ENCODE data around the gene AQP3.
"Not testable (repeated sequence)": the region's sequence is repeated elsewhere in the genome, so short reads cannot be mapped to it uniquely, and the experiment has no call there.

AQP3 gene

GRCh38 chr9:33446946-33447798 lies at the start of gene AQP3:
Gene AQP3 (minus strand): TSS chr9:33447593. CDS start chr9:33447530, 63 bp downstream.
- DNase-seq: peak; percentile 52

- DNase-seq: not testable (repeated sequence)
These were observed 46.4 kb upstream of the AQP3 start for GRCh38 chr9:33493819-33494218.

GRCh38 chr9:33489066-33489465 lies 41.7 kb upstream of the AQP3 start:
- DNase-seq: no peak

GRCh38 chr9:33485312-33485711 lies 37.9 kb upstream of the AQP3 start:
- DNase-seq: not testable (repeated sequence)

GRCh38 chr9:33480976-33481375 lies 33.6 kb upstream of the AQP3 start:
- no peak for DNase-seq

GRCh38 chr9:33480106-33480505 lies 32.7 kb upstream of the AQP3 start:
- DNase-seq: no peak

GRCh38 chr9:33476503-33476902 lies 29.1 kb upstream of the AQP3 start:
- no peak for DNase-seq

GRCh38 chr9:33475357-33475756 lies 28.0 kb upstream of the AQP3 start:
- DNase-seq: no peak

- DNase-seq: peak; percentile 99
These were observed 26.4 kb upstream of the AQP3 start, which contains the start of gene NOL6 for GRCh38 chr9:33473643-33474352. Gene NOL6 (minus strand): TSS chr9:33473924. CDS start chr9:33473842, 82 bp downstream.

GRCh38 chr9:33472881-33473615 lies 25.7 kb upstream of the AQP3 start:
- DNase-seq: no peak

- no peak for DNase-seq
These were observed 24.9 kb upstream of the AQP3 start for GRCh38 chr9:33472171-33472880.

- no peak for DNase-seq
These were observed 24.0 kb upstream of the AQP3 start for GRCh38 chr9:33471361-33471760.

GRCh38 chr9:33469891-33470290 lies 22.5 kb upstream of the AQP3 start:
- DNase-seq: no peak

- DNase-seq: no peak
These were observed 21.6 kb upstream of the AQP3 start for GRCh38 chr9:33468797-33469621.

GRCh38 chr9:33468215-33468730 lies 20.9 kb upstream of the AQP3 start:
- no peak for DNase-seq

- DNase-seq: no peak
These were observed 20.1 kb upstream of the AQP3 start for GRCh38 chr9:33467526-33467925.

- DNase-seq: peak; percentile 50
These were observed 19.4 kb upstream of the AQP3 start for GRCh38 chr9:33466565-33467495.

- no peak for DNase-seq
These were observed 18.5 kb upstream of the AQP3 start for GRCh38 chr9:33465596-33466564.

GRCh38 chr9:33465096-33465495 lies 17.7 kb upstream of the AQP3 start:
- no peak for DNase-seq
